GM21619 (cell line): Measurements from ENCODE around the gene BCL2.
A peak's percentile ranks its signal among the peaks of the same experiment; 100 is the strongest.

Source experiments
- ATAC-seq: cut with Tn5 transposase; IDR thresholded peaks from one replicate; pipeline ENCODE4 v1.9.1; 2021; ENCODE audit not compliant: unreplicated experiment

Gene BCL2

GRCh38 chr18:63260380-63260754 lies 59.2 kb downstream of the BCL2 start:
- ATAC-seq, result no peak

GRCh38 chr18:63259567-63260379 lies 59.8 kb downstream of the BCL2 start:
- no peak for ATAC-seq

- no peak for ATAC-seq
These were observed 60.6 kb downstream of the BCL2 start for GRCh38 chr18:63258749-63259566.

GRCh38 chr18:63257453-63257852 lies 62.1 kb downstream of the BCL2 start:
- no peak for ATAC-seq

- ATAC-seq, result peak; percentile 59
These were observed 64.1 kb downstream of the BCL2 start for GRCh38 chr18:63255435-63255834.

GRCh38 chr18:63254716-63255399 lies 64.7 kb downstream of the BCL2 start:
- ATAC-seq, result no peak

GRCh38 chr18:63253428-63254372 lies 65.9 kb downstream of the BCL2 start:
- no peak for ATAC-seq

GRCh38 chr18:63253014-63253413 lies 66.6 kb downstream of the BCL2 start:
- ATAC-seq, result no peak

GRCh38 chr18:63249771-63250170 lies 69.8 kb downstream of the BCL2 start:
- no peak for ATAC-seq

- ATAC-seq, result no peak
These were observed 71.6 kb downstream of the BCL2 start for GRCh38 chr18:63247926-63248325.

GRCh38 chr18:63247506-63247905 lies 72.1 kb downstream of the BCL2 start:
- ATAC-seq, result no peak

GRCh38 chr18:63245600-63245999 lies 74.0 kb downstream of the BCL2 start:
- no peak for ATAC-seq

- no peak for ATAC-seq
These were observed 75.0 kb downstream of the BCL2 start for GRCh38 chr18:63244607-63245006.

GRCh38 chr18:63241760-63242159 lies 77.8 kb downstream of the BCL2 start:
- ATAC-seq, result no peak

GRCh38 chr18:63241317-63241712 lies 78.3 kb downstream of the BCL2 start:
- no peak for ATAC-seq

- no peak for ATAC-seq
These were observed 78.8 kb downstream of the BCL2 start for GRCh38 chr18:63240531-63241316.

- ATAC-seq, result no peak
These were observed 80.9 kb downstream of the BCL2 start for GRCh38 chr18:63238693-63239075.

GRCh38 chr18:63237881-63238692 lies 81.5 kb downstream of the BCL2 start:
- no peak for ATAC-seq
